HG03558 (cell line): Measurements from ENCODE around the gene SLC4A4.

ENCODE experiments used
- ATAC-seq: cut with Tn5 transposase; IDR thresholded peaks from one replicate; pipeline ENCODE4 v1.9.1; 2021; ENCODE audit warnings: moderate number of reproducible peaks; ENCODE audit not compliant: unreplicated experiment; ENCODE audit errors: extremely low read depth

The SLC4A4 gene

GRCh38 chr4:71461422-71461821 is 122.6 kb downstream of the SLC4A4 start:
- no peak for ATAC-seq

GRCh38 chr4:71466775-71467174 is 128.0 kb downstream of the SLC4A4 start:
- ATAC-seq = no peak

- no peak for ATAC-seq
These were observed 129.4 kb downstream of the SLC4A4 start for GRCh38 chr4:71468116-71468710.

- no peak for ATAC-seq
These were observed 130.7 kb downstream of the SLC4A4 start for GRCh38 chr4:71469541-71469940.

GRCh38 chr4:71470524-71470923 is 131.7 kb downstream of the SLC4A4 start:
- ATAC-seq = no peak

GRCh38 chr4:71472946-71473345 is 134.1 kb downstream of the SLC4A4 start:
- no peak for ATAC-seq

GRCh38 chr4:71473541-71474240 is 134.9 kb downstream of the SLC4A4 start:
- no peak for ATAC-seq

GRCh38 chr4:71474731-71475130 is 135.9 kb downstream of the SLC4A4 start:
- no peak for ATAC-seq

GRCh38 chr4:71476240-71476639 is 137.4 kb downstream of the SLC4A4 start:
- no peak for ATAC-seq

- ATAC-seq = no peak
These were observed 147.9 kb downstream of the SLC4A4 start for GRCh38 chr4:71486550-71487343.

GRCh38 chr4:71487344-71487920 is 148.6 kb downstream of the SLC4A4 start:
- ATAC-seq = no peak

GRCh38 chr4:71494539-71494938 is 155.7 kb downstream of the SLC4A4 start:
- no peak for ATAC-seq

- ATAC-seq = no peak
These were observed 156.6 kb downstream of the SLC4A4 start for GRCh38 chr4:71495454-71495853.

GRCh38 chr4:71497078-71497477 is 158.3 kb downstream of the SLC4A4 start:
- no peak for ATAC-seq

- ATAC-seq = no peak
These were observed 159.2 kb downstream of the SLC4A4 start for GRCh38 chr4:71498002-71498401.

GRCh38 chr4:71498625-71499024 is 159.8 kb downstream of the SLC4A4 start:
- ATAC-seq = no peak

- no peak for ATAC-seq
These were observed 163.2 kb downstream of the SLC4A4 start for GRCh38 chr4:71501992-71502391.

GRCh38 chr4:71518283-71518989 is 179.6 kb downstream of the SLC4A4 start:
- ATAC-seq = no peak

GRCh38 chr4:71520308-71520707 is 181.5 kb downstream of the SLC4A4 start:
- no peak for ATAC-seq

- ATAC-seq = no peak
These were observed 182.0 kb downstream of the SLC4A4 start for GRCh38 chr4:71520850-71521249.
